IMR-90 (cell line): Measurements from ENCODE around the gene DACT1. TPM values are rescaled to one million over a fixed set of nuclear protein-coding genes. Genes with fewer than 3 reads are reported as not detected.

Source experiments
- ATAC-seq: fragments of 200-7000 bp; cut with Tn5 transposase; 2 replicates; pipeline ENCODE4 v1.9.1; 2020; ENCODE audit warnings: low read depth, mild to moderate bottlenecking, moderate library complexity
- BruUV-seq: library from RNA; stranded (reverse); fragments of 400-500 nt; replicated peaks from 2 replicates; lab custom pipeline; 2021; lab: Mats Ljungman, UMichigan
- CTCF ChIA-PET: fragments of 300-600 bp; formaldehyde crosslinking; extraction: SDS; loops from one replicate; lab custom pipeline; 2021; ENCODE audit warnings: antibody characterized with exemption; lab: Yijun Ruan, JAX
- POLR2A ChIA-PET: fragments of 300-600 bp; sonication (Branson Sonifier 250); formaldehyde crosslinking; loops from one replicate; lab custom pipeline; 2022; ENCODE audit warnings: antibody characterized with exemption; ENCODE audit not compliant: unreplicated experiment; lab: Charles Lee
- DNase-seq: peaks from one replicate; pipeline ENCODE4 v3.0.0; 2013
- H2AFZ ChIP-seq: replicated peaks from 2 replicates; pipeline ENCODE3; 2013; ENCODE audit warnings: low read length, mild to moderate bottlenecking; ENCODE audit not compliant: poor library complexity
- H2AK5ac ChIP-seq: 2 replicates; pipeline ENCODE4 v1.6.1; 2013; ENCODE audit warnings: low read depth, low read length, inconsistent platforms
- H2AK9ac ChIP-seq: replicated peaks from 2 replicates; pipeline ENCODE3; 2013; ENCODE audit warnings: mild to moderate bottlenecking, low read depth, low read length, moderate library complexity; ENCODE audit not compliant: poor library complexity
- H2BK120ac ChIP-seq: 2 replicates; pipeline ENCODE4 v1.6.1; 2013; ENCODE audit warnings: low read depth, low read length, inconsistent platforms
- H2BK15ac ChIP-seq: 3 replicates; pipeline ENCODE4 v1.6.1; 2013; ENCODE audit warnings: low read depth, low read length, inconsistent platforms
- H2BK20ac ChIP-seq: 2 replicates; pipeline ENCODE4 v1.6.1; 2013; ENCODE audit warnings: low read depth, mild to moderate bottlenecking, inconsistent platforms, low read length, moderate library complexity
- H2BK5ac ChIP-seq: 2 replicates; pipeline ENCODE4 v1.6.1; 2013; ENCODE audit warnings: mild to moderate bottlenecking, low read depth, low read length, inconsistent platforms; ENCODE audit not compliant: poor library complexity, severe bottlenecking
- H3K14ac ChIP-seq: replicated peaks from 2 replicates; pipeline ENCODE4 v1.6.1; 2013; ENCODE audit warnings: low read depth, low read length, inconsistent platforms
- H3K18ac ChIP-seq: 2 replicates; pipeline ENCODE4 v1.6.1; 2013; ENCODE audit warnings: low read depth, low read length, control low read depth
- H3K23ac ChIP-seq: 2 replicates; pipeline ENCODE4 v1.6.1; 2013; ENCODE audit warnings: low read depth, low read length, inconsistent platforms
- H3K27ac ChIP-seq: 2 replicates; pipeline ENCODE4 v1.5.1; 2013; ENCODE audit warnings: mild to moderate bottlenecking, control low read depth, low read length; ENCODE audit not compliant: insufficient read depth
- H3K27me3 ChIP-seq: 2 replicates; pipeline ENCODE4 v1.6.1; 2013; ENCODE audit warnings: low read length; ENCODE audit not compliant: control insufficient read depth, insufficient read depth
- H3K36me3 ChIP-seq: 2 replicates; pipeline ENCODE4 v1.6.1; 2013; ENCODE audit warnings: low read length, mixed read lengths; ENCODE audit not compliant: control insufficient read depth, insufficient read depth
- H3K4ac ChIP-seq: 2 replicates; pipeline ENCODE4 v1.6.1; 2013; ENCODE audit warnings: low read depth, low read length, inconsistent platforms
- H3K4me1 ChIP-seq: 2 replicates; pipeline ENCODE4 v1.6.1; 2013; ENCODE audit warnings: low read length, mixed read lengths; ENCODE audit not compliant: control insufficient read depth, insufficient read depth
- H3K4me2 ChIP-seq: 2 replicates; pipeline ENCODE4 v1.6.1; 2013; ENCODE audit warnings: low read depth, mild to moderate bottlenecking, control low read depth, low read length, moderate library complexity
- H3K4me3 ChIP-seq: 2 replicates; pipeline ENCODE4 v1.5.1; 2013; ENCODE audit warnings: low read depth, mild to moderate bottlenecking, control low read depth, low read length, moderate library complexity; ENCODE audit not compliant: insufficient read depth
- H3K56ac ChIP-seq: 2 replicates; pipeline ENCODE4 v1.6.1; 2013; ENCODE audit warnings: low read length, inconsistent platforms; ENCODE audit not compliant: insufficient read depth; ENCODE audit errors: extremely low read depth
- H3K79me1 ChIP-seq, 2 experiments: 2 replicates each; pipeline ENCODE4 v1.6.1; 2013; ENCODE audit warnings: low read length in 2 of 2, inconsistent platforms in 1 of 2, low read depth in 1 of 2
- H3K9ac ChIP-seq: 2 replicates; pipeline ENCODE4 v1.6.1; 2013; ENCODE audit warnings: low read depth, low read length, control low read depth
- H3K9me1 ChIP-seq: 2 replicates; pipeline ENCODE4 v1.6.1; 2013; ENCODE audit warnings: low read length, inconsistent platforms; ENCODE audit not compliant: insufficient read depth
- H3K9me3 ChIP-seq: 2 replicates; pipeline ENCODE4 v1.6.1; 2013; ENCODE audit warnings: low read length; ENCODE audit not compliant: control insufficient read depth, insufficient read depth
- H4K20me1 ChIP-seq: 2 replicates; pipeline ENCODE4 v1.6.1; 2013; ENCODE audit warnings: low read length, inconsistent platforms; ENCODE audit not compliant: insufficient read depth
- H4K5ac ChIP-seq: 2 replicates; pipeline ENCODE4 v1.6.1; 2013; ENCODE audit warnings: mild to moderate bottlenecking, low read depth, low read length, control low read depth
- H4K8ac ChIP-seq, 2 experiments: 2 replicates each; pipeline ENCODE4 v1.6.1; 2013; ENCODE audit warnings: low read depth in 2 of 2, low read length in 2 of 2, control low read depth in 1 of 2, inconsistent platforms in 1 of 2
- H4K91ac ChIP-seq: 2 replicates; pipeline ENCODE4 v1.6.1; 2013; ENCODE audit warnings: low read depth, low read length, inconsistent platforms; ENCODE audit not compliant: insufficient read depth
- BHLHE40 ChIP-seq: fragments of 150-350 bp; IDR thresholded peaks from 2 replicates; pipeline ENCODE4 v1.6.1; 2016; ENCODE audit warnings: mild to moderate bottlenecking, low read depth, low read length
- CEBPB ChIP-seq: IDR thresholded peaks from 2 replicates; pipeline ENCODE4 v1.6.1; 2012; ENCODE audit warnings: low read depth, low read length, improper control_type of control experiment
- CHD1 ChIP-seq: IDR thresholded peaks from 2 replicates; pipeline ENCODE4 v1.6.1; 2012; ENCODE audit warnings: low read depth, low read length, improper control_type of control experiment
- CTCF ChIP-seq: conservative IDR thresholded peaks from 2 replicates; pipeline ENCODE4 v1.5.1; 2012; ENCODE audit warnings: mild to moderate bottlenecking, low read depth, low read length, improper control_type of control experiment
- ELK1 ChIP-seq: fragments of 150-350 bp; IDR thresholded peaks from 2 replicates; pipeline ENCODE4 v1.6.1; 2016; ENCODE audit warnings: low read depth, mild to moderate bottlenecking, low read length, moderate library complexity, borderline replicate concordance
- FOS ChIP-seq: fragments of 150-350 bp; IDR thresholded peaks from 2 replicates; pipeline ENCODE4 v1.6.1; 2016; ENCODE audit warnings: low read depth, low read length
- MAFK ChIP-seq: IDR thresholded peaks from 2 replicates; pipeline ENCODE4 v1.6.1; 2012; ENCODE audit warnings: low read depth, low read length, improper control_type of control experiment
- MAZ ChIP-seq: IDR thresholded peaks from 2 replicates; pipeline ENCODE4 v1.6.1; 2012; ENCODE audit warnings: low read depth, mild to moderate bottlenecking, low read length, improper control_type of control experiment, moderate library complexity, borderline replicate concordance
- MXI1 ChIP-seq: IDR thresholded peaks from 2 replicates; pipeline ENCODE4 v1.6.1; 2012; ENCODE audit warnings: low read depth, mild to moderate bottlenecking, low read length, moderate library complexity, borderline replicate concordance
- NFE2L2 ChIP-seq: fragments of 150-350 bp; IDR thresholded peaks from 2 replicates; pipeline ENCODE4 v1.6.1; 2016; ENCODE audit warnings: low read depth, mild to moderate bottlenecking, low read length
- POLR2A ChIP-seq: IDR thresholded peaks from 2 replicates; pipeline ENCODE4 v1.6.1; 2012; ENCODE audit warnings: mild to moderate bottlenecking, low read depth, low read length
- RAD21 ChIP-seq: IDR thresholded peaks from 2 replicates; pipeline ENCODE4 v1.6.1; 2012; ENCODE audit warnings: low read length, improper control_type of control experiment
- RCOR1 ChIP-seq: IDR thresholded peaks from 2 replicates; pipeline ENCODE4 v1.6.1; 2012; ENCODE audit warnings: mild to moderate bottlenecking, low read length, improper control_type of control experiment; ENCODE audit not compliant: insufficient replicate concordance
- RFX5 ChIP-seq: IDR thresholded peaks from 2 replicates; pipeline ENCODE4 v1.8.0; 2012; ENCODE audit warnings: low read depth, mild to moderate bottlenecking, low read length, moderate library complexity
- SMC3 ChIP-seq: fragments of 150-350 bp; IDR thresholded peaks from 2 replicates; pipeline ENCODE4 v1.6.1; 2016; ENCODE audit warnings: low read depth, mild to moderate bottlenecking, antibody characterized with exemption, low read length, moderate library complexity
- WGBS, 2 experiments: methylation state at CpG; one replicate each; pipeline versions ENCODE4 v1.1.5 to v1.1.7; 2013; ENCODE audit warnings: missing lambda C conversion rate in 2 of 2; ENCODE audit not compliant: insufficient read length in 1 of 2; ENCODE audit errors: extremely low coverage in 2 of 2; 5-methylcytosine and 5-hydroxymethylcytosine counted together
- dilution Hi-C: fragments of 300-500 bp; cut with HindIII; formaldehyde crosslinking; loops from one replicate; pipeline ENCODE4 v1.14.3; 2018; ENCODE audit warnings: low sequenced_read_pairs; ENCODE audit not compliant: unreplicated experiment
- in situ Hi-C: fragments of 300-500 bp; cut with MboI; formaldehyde crosslinking; loops from 3 replicates; pipeline ENCODE4 v1.14.3; 2019; ENCODE audit warnings: low sequenced_read_pairs, inconsistent platforms, mixed read lengths
- intact Hi-C: fragments of 100-400 bp; cut with micrococcal nuclease; formaldehyde crosslinking; loops from 2 replicates; pipeline ENCODE4 v1.10.0; 2022
- polyA plus RNA-seq, 3 experiments: library from polyadenylated mRNA; depleted of rRNA; stranded (reverse); fragments of >200 nt; gene quantifications; 2 replicates each; pipeline ENCODE4 v1.2.3, GENCODE V29; 2012; ENCODE audit warnings: low replicate concordance in 1 of 3
- total RNA-seq: library from RNA; depleted of rRNA; stranded (reverse); fragments of >200 nt; gene quantifications from 2 replicates; pipeline ENCODE4 v1.2.3, GENCODE V29; 2012
- TF ChIP-seq, protein P1 (sequence below): fragments of 150-350 bp; IDR thresholded peaks from 2 replicates; pipeline ENCODE4 v1.6.1; 2017; ENCODE audit warnings: mild to moderate bottlenecking, antibody characterized with exemption, low read length, low read depth

Gene DACT1
- total and polyA plus RNA-seq, 2 of the 4 experiments (the other 2 are of a cell fraction) = 6.5 to 9.7 TPM

DNA sequence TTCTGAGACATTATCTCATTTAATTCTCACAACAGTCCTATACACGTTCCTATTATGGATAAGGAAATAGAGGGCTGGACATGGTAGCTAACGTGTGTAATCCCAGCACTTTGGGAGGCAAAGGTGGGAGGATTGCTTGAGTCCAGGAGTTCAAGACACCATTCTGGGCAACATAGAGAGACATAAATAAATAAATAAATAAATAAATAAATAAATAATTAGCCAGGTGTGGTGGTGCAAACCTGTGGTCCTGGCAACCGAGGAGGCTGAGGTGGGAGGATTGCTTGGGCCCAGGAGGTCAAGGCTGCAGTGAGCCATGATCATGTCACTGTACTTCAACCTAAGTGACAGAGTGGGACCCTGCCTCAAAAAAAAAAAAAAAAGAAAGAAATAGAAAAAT lies 22.6 kb downstream of the DACT1 start:
- Histone ChIP-seq H4K8ac (no peak overlapping the region), H3K18ac (no peak overlapping the region), H4K91ac (no peak overlapping the region), H3K4me1 (peaks cover 4% of the 10 kb centered on the region; the same call in 1 of the 2 replicates), H3K9ac (no peak overlapping the region), H3K9me1 (no peaks in the 10 kb centered on the region; the same call in 1 of the 2 replicates), H3K27me3 (no peaks in the 10 kb centered on the region; the same call in 1 of the 2 replicates), H2BK15ac (no peak overlapping the region), H3K9me3 (no peaks in the 10 kb centered on the region), H2BK120ac (no peak overlapping the region), H3K4me3 (no peak overlapping the region), H3K27ac (no peak overlapping the region), H2BK20ac (no peak overlapping the region), H3K14ac (no peak overlapping the region), H2AFZ (no peak overlapping the region), H3K4me2 (no peak overlapping the region), H3K56ac (no peak overlapping the region), H3K79me1 (no peaks in the 10 kb centered on the region), H4K20me1 (no peaks in the 10 kb centered on the region), H3K23ac (no peak overlapping the region), H2AK5ac (no peak overlapping the region), H2BK5ac (no peak overlapping the region), H3K36me3 (no peaks in the 10 kb centered on the region), H2AK9ac (no peak overlapping the region), H4K5ac (no peak overlapping the region), H3K4ac (no peak overlapping the region)
- intact Hi-C loops (no loop called here), dilution Hi-C loops (no loop called here), in situ Hi-C loops (no loop called here)
- BruUV-seq = no TSS peak
- POLR2A ChIA-PET = no interaction called here
- no CpG with 5 or more reads among the region's 3 CpGs for WGBS, 2 experiments
- TF ChIP-seq CEBPB (no peak), RFX5 (no peak), RAD21 (no peak), CTCF (no peak), ELK1 (no peak), RCOR1 (no peak), SMC3 (no peak), NFE2L2 (no peak), MAFK (no peak), POLR2A (no peak), CHD1 (no peak), MAZ (no peak), FOS (no peak), MXI1 (no peak), BHLHE40 (no peak)
- TF ChIP-seq, protein P1, sequence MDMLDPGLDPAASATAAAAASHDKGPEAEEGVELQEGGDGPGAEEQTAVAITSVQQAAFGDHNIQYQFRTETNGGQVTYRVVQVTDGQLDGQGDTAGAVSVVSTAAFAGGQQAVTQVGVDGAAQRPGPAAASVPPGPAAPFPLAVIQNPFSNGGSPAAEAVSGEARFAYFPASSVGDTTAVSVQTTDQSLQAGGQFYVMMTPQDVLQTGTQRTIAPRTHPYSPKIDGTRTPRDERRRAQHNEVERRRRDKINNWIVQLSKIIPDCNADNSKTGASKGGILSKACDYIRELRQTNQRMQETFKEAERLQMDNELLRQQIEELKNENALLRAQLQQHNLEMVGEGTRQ = no peak
- CTCF ChIA-PET = no interaction called here
- DNase-seq (no peak), ATAC-seq (no peak)
